Posterior cingulate gyrus (tissue), 11 donors: Measurements from ENCODE around the gene RNF157.

Source experiments
- DNase-seq, 10 donors: peaks; one replicate each; pipeline versions ENCODE4 v3.0.0 to v3.0.0-alpha.2; 2020 to 2021; ENCODE audit warnings: mixed read lengths in 3 of 10
- intact Hi-C: fragments of 100-400 bp; cut with DNase I; formaldehyde crosslinking; loops from one replicate; pipeline ENCODE4 v1.15.1; 2023

Gene RNF157

DNA sequence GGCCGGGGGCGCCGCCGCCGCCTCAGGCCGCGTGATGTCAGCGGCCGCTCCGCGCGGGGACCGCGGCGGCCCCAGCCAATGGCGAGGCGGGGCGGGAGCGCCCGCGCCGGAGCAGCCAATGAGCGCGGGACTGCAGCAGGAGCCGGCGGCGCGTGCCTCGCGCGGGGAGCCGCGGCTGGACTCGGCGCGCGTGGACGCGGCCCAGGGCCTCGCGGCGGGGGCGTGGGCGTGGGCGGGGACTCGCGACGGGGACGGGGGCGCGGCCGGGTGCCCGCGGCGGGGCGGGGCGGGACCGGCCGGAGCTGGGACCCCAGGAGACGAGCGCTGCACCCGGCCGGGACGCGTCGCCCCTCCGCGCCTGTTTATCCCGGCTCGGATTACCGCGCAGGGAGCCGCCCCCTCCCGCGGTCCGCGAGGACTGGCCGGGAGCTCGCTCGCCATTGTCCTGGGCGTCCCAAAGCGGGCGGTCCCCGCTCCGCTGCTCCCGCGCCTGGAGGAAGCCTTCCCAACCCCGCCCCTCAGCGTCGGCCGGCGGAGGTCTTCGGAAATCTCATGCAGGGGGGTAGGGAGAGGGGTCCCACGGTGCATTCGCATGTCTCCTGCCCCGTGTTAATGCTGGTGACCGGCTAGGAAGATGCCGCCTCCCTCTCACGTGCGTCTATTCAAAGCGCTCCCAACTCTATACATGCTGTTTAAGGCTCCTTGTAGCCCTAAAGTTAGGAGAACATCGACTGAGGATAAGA lies at the start of gene RNF157:
TSS of gene RNF157 (minus strand) at position 33 of the 743 bp plus-strand sequence. CDS start 253 bp downstream, outside the sequence.
- intact Hi-C loops, result no loop called here
- peak; percentile 57 to 97 (median 68) for DNase-seq

DNA sequence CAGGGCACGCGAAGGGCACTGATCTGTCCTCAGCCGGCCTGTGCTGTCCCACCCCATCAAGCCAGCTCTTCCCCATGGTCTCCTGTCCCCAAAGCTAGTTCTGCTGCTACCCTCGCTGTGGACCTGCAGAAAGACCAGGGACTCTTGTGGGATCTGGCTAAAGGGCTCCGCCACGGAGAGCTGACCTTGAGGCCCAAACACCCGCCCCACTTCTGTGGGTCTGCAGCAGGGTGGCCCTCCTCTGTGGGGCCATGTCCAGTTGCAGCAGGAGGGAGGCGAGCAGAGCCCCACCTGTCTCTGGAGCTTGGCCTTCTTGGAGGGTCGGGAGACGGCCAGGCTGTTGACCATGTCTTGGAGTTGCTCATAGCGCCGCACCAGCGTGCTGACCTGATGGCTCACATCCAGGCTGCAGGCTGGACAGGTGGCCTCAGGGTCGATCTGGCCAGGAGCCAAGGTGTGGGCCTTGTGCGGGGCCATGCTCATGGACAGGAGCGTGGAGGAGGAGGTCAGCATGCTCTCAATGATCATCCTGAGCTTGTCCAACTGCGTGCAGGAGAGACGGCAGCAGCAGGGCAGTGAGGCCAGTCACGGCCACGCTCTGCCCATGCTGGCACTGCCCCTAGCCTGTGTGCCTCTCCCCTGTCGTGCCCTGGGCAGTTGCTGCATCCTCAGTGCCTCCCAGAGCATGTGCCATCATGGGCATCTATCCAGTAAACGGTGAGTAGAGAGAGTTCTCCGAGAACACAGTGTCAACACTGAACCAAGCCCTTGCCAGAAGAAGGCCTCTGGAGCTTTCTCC lies 41.5 kb upstream of the RNF157 start:
- intact Hi-C loops, result no loop called here
- peak in 1 of 10 donors; percentile 74 for DNase-seq

DNA sequence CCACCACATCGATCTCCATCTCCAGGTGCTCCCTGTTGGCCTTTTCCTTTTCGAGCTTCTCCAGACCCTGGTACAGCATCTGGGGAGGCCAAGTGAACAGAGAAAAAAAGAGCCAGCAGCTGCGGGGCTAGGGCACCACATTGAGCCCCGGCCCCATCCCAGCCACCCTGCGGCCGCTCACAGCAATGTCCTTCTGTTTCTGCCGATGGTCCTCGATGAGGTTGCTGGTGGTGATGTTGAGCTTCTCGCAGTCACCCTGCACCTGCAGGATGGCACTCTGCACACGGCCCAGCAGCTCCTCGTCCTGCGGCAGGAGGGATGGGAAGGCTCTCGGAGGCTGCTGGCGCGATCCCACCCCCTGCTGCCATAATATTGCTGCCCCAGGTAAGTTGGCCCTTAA lies 40.4 kb upstream of the RNF157 start:
- intact Hi-C loops, result no loop called here
- DNase-seq, result no peak

DNA sequence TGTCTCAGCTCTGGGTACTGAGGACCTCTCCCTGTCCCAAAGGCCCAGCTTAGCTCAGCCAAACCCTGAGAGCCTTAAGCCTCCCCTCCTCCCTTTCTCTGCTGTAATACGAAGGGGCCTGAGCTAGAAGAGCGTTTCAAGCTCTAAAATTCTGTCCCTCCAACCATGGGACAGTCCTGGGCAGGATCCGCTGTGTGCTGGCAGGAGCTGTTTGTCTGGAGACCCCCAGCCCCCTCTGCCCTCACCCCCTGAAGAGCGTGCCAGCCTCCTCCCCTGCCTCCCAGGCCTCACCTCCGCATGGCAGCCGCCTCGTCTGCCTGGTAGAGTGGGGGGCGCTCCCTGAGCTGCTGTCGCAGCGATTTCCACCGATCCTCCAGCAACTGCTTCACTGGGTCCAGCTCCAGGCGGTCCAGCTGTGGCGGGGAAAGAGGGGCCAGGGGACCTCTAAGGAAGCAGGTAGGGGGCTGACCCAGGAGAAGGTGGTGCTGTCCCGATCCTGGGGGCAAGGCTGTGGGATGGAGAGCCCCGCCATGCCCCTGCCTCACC lies 39.5 kb upstream of the RNF157 start:
- intact Hi-C loops, result loop anchor here (1.0 to 10.0 kb wide), 4 partner anchors 43 to 265 kb away; no protein-coding TSS in a partner anchor
- no peak for DNase-seq

DNA sequence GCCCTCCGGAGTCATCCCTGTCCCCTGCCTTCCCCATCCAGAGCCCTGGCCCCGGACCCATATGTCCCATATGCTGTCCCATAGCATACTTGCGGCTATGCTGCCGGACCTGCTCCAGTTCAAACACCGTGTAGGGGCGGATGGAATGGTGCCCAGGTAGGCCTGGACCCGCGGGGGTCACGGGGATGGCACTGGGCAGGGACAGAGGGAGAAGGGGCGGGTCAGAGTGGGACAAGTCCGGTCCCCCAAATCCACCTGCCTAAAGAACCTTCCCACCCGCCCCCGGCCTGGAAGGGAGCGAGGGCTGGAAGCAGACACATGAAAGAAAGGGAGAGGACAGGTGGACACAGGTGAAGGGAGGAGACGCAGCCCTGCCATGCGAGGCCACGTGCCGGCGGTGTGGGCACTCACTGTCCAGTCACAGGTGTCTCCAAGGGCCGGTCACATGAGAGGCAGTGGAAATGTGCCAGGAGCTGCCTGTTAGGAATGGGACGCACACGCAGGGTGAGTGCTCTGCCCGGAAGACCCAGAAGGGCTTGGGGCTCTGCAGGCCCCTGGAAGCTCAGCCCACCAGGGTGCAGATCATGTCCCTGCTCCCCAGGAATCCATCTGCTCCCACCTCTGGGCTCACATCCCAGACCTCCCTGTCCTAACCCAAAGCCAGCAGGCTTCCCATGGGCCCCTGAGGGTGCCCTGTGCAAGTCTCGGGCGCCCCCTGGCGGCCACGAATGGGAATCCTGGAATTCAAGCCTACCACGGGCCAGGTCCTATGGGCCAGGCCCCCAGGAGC lies 38.9 kb upstream of the RNF157 start:
- DNase-seq, result peak; percentile 73 to 98 (median 90)
- intact Hi-C loops, result loop anchor here (1.0 to 10.0 kb wide), 4 partner anchors 42 to 264 kb away; no protein-coding TSS in a partner anchor

DNA sequence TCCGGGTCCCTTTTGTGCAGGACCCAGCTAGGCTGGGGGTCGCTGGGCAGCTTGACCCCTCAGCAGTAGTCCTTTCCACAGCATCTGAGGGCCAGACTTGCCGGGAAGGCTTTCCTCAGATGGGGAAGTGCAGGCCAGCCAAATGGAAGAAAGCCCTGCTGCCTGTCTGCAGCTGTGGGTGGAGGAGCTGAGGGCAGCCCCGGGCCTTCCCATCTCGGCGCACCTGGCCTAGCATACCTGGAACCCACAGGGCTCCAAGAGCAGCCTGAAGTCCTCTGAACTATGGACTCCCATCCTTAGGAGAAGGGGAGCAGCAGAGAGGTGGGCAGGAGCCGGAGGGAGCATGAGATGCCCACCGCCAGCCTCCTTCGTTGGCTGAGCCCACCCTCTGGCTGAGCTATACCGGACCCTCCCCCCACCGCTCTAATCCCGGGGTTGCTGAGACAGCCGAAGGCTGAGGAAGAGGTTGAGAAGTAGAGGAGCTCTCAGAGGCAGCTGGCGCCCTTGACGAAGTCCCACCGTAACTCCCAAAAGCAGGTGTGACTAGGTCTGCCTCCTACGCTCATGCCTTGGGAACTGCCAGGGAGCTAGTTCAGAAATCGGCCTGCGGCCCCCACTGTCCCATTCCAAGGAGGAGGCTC lies 38.1 kb upstream of the RNF157 start:
- DNase-seq, result no peak
- intact Hi-C loops, result loop anchor here (5.0 to 10.0 kb wide), 3 partner anchors 41 to 264 kb away; no protein-coding TSS in a partner anchor

DNA sequence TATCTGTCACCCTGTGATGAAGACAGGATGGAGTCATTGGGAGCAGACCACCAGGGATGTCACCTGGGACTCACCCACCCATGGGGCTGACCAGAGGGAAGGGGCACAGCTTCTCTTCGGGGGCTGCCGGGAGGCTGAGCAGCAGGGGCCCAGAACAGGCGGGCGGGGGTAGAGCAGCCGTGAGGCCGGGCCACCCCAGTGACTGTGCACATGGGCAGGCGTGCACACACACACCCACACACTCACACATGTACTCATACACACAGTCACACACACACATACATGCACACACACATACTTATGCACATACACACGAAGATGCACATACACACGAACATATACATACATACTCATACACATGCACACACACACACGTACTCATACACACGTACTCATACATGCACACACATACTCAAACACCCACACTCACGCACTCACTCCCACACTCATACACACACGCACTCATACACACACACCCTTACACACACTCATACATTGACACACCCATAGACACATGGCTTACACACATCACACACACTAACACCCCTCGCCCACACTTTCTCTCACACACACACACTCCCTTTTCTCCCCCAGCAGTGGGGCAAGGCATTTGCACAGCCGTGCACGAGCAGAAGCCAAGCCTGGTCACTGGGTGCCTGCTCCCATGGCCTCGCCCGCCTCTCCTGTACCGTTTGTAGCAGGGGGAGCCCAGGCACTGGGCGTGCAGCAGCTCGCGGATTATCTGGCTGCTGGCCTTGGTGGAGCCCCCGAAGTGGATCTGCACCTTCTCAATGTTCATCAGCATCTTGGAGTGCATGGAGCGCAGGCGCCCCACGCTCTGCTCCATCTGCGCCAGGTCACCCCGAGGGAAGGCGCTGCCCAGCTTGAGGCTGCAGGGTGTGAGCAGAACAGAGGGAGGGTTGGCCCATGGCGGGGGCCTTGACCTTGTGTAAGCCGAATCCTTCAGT lies 37.3 kb upstream of the RNF157 start:
- no peak for DNase-seq
- intact Hi-C loops, result loop anchor here (5.0 to 10.0 kb wide), 3 partner anchors 40 to 263 kb away; no protein-coding TSS in a partner anchor

DNA sequence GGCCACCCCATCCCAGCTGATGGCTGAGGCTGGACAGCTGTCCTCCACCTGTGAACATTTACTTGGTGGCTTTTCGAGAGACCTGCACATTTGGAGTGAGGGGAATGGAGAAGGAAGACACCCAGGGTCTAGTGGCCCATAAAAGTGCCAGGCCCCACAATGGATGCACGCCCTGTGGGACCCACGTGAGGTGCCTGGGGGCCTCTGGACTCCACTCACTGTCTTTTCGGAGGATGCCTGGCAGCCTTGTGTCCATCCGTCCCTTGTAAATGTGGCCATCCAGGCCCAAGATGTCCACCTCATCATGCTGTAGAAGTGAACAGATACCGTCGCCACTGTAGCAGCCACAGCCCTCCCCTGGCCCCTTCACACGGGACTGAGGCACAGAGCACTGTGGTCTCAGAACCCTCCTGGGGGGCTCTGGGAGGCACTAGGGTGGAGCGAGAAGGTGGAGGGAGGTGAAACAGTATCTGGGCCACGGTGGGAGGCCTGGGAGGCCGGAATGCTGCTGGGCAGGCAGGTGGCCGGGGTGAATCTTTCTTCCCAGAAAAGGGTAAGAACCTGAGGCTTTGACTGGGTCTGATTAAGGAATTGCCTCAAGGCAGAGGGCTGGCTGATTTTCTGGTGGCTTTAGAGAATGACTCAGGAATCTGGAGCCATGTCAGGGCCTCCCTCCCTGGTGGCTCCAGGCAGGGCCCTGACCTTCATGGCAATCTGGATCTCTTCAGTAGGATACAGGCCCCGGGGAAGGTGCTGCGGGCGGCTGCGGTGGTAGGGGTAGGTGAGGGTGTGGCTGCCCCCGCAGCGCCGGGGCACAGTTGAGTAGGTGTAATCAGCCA lies 36.4 kb upstream of the RNF157 start:
- DNase-seq, result no peak
- intact Hi-C loops, result loop anchor here (5.0 to 10.0 kb wide), 3 partner anchors 39 to 262 kb away; no protein-coding TSS in a partner anchor

DNA sequence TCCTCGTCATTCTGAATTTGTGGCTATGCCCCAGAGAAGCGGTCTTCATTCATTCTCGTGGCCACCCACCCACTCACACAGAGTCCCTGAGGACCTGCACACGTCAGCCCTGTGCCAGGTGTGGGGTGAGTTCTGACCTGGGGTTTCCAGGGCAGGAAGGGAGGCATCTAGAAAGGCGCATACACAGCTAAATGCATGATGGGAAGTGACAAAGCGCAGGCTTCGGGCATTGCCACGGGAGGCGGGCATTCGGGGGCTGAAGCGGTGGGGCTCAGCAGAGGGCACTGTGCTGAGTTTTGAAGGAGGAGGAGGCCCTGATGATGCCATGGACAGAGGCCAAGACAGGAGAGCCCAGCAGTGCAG lies 35.8 kb upstream of the RNF157 start:
- intact Hi-C loops, result loop anchor here (5.0 to 10.0 kb wide), 3 partner anchors 39 to 261 kb away; no protein-coding TSS in a partner anchor
- no peak for DNase-seq

DNA sequence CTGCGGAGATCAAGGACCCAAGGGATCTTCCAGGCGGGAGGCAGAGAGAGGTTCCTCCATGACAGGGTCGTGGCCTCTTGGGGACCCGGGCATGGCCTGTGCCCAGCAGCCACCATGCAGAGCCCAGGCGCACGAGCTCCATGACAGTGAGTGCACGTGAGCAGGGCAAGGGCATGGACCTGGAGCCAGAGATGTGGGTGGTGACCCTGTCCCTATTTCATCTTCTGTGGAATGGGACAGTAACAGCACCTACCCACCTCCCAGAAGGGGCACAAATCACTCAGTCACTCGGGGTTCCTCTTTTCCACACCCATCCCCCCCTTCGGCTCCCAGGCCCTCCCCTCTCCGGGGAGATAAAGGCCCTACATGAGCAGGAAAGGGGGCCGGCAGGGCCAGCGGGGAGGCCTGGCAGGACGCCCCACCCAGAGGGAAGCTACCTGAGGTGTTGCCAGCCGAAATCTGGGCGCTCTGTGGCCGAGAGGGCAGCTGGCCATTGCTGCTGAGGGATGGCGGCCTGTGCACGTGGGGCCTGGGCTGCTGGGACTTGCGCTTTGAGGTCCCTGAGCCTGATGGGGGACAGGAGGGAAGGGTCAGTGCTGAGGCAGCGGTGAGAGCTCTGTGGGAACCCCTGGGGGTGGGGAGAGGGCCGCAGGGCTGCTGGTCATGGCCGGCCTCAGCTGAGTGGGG lies 35.2 kb upstream of the RNF157 start:
- no peak for DNase-seq

DNA sequence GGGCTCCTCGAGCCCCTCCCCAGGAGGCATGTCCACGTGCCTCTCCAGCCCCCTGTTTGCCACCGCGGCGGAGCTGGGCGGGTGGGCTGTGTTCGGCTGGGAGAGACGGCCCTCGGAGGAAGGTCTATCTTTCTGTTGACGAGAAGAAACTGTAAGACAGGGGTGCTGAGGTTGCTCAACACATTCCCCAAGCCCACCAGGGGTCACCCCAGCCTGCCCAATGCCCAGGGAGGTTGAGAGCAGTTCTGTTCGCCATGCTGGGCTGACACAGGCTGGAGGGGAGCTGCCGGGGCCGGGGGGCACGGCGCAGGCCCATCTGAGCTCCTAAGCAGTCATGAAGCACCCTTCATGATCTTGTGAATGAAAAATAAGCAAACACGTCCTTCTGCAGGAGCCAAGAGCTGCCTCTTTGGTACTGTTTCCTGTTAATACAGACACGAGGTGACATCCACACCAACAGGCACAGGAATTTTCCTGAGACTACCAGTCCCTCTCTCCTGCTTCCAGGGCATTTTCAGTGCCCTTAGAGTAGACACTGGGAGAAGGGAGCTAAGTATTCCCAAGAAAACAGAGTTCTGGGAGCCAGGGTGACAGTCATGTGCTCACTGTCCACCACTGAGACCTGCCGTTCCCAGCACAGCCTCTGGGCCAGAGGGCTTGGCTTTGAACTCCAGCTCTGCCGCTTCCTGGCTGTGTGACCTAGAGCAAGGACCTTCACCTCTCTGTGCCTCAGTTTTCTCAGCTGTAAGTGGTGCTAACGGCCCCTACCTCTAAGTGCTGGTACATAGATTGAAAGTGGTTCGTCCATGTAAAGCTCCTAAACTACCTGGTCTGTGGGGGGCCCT lies 34.0 kb upstream of the RNF157 start:
- intact Hi-C loops, result loop anchor here (10.0 kb wide), 1 partner anchor 260 kb away; no protein-coding TSS in a partner anchor

More for the DNA sequence above, 35.2 kb upstream of the RNF157 start:
- intact Hi-C loops, result loop anchor here (5.0 to 10.0 kb wide), 3 partner anchors 38 to 261 kb away; no protein-coding TSS in a partner anchor

DNA sequence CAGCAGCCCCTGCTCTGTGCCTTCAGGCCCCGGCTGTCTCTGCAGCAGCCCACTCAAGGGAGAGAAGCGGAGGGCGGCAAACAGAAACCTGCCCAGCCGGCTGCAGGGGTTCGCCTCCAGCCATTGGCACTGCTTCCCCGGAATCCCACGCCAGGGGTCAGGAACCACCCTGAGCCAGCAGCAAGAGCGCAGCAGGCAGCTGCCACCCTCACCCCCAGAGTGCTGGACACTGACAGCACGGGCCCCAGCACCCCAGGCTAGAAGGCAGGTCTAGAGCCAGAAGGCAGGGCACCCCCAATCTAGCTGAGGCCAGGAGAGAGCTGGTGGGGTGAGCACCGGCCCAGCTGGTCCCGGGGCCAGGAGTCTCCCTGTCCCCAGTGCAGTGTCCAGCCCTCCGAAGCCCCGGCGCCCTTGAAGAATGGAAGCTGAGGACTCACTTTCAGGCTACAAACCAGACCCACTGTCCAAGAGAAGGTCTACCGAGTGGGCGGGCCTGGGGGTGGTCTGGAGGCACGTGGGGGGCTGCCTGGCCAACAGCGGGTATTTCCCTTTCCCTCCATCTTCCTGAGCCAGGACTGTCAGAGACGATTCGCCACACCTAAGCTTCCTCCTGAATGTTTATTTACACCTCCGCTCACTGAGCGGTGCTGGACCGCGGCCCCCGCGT lies 33.3 kb upstream of the RNF157 start:
- peak in 1 of 10 donors; percentile 83 for DNase-seq
- intact Hi-C loops, result loop anchor here (10.0 kb wide), 1 partner anchor 259 kb away; no protein-coding TSS in a partner anchor

More for the DNA sequence above, 34.0 kb upstream of the RNF157 start:
- DNase-seq, result no peak

DNA sequence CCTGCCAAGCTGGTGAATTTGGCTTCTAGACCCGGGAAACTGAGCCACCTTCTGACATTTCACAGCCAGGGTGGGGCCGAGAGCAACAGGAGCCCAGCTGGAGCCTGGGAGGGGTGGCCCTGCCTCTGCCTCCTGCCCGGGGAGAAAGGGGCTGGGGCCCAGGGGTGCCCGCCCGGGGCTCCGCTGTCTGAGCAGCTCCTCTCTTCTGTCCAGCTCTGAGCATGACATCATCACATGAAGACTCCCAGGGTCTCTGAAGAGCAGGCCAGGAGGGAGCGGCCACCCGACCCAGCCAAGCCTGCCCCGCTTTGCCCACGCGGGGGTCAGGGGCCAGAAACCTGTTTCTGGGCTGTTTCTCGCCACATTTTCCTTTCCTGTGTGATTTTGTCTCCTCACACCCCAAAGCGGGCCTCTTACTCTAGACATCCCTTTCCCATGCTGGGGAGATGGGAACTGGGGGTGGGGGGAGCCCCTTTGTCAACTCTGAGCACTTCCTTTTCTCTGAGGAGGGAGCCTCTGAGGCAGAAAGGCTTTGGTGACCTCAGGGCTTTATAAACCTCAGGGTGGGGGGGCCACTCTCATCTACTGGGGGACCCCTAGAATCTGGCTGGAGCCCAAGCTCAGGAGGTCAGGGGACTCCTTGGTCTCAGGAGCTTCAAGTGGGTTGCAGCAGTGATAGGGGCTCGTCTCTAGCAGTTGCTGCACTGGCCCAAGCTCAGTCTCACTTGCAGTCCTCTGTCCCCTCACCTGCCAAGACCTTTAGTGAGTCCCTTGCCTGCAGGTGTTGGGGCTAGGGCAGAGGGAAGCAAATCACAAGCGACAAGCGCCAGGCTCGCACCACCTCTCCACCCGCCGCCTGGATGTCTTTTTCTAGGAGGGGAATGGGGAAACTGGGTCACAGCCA lies 32.5 kb upstream of the RNF157 start:
- DNase-seq, result peak in 1 of 10 donors; percentile 79
- intact Hi-C loops, result loop anchor here (10.0 kb wide), 1 partner anchor 258 kb away; no protein-coding TSS in a partner anchor
